Colonic mucosa (tissue), 4 donors: ENCODE measurements around the gene PIRT. TPM values are rescaled to one million over a fixed set of nuclear protein-coding genes. Genes with fewer than 3 reads are reported as not detected.

Experiments used
- DNase-seq: peaks from one replicate; pipeline ENCODE4 v3.0.0-alpha.2; 2020
- H3K27ac ChIP-seq: fragments of 200-600 bp; one replicate; pipeline ENCODE4 v1.8.0; 2021
- H3K27me3 ChIP-seq: fragments of 200-600 bp; one replicate; pipeline ENCODE4 v1.8.0; 2021
- H3K36me3 ChIP-seq: fragments of 200-600 bp; one replicate; pipeline ENCODE4 v1.8.0; 2021
- H3K4me1 ChIP-seq: fragments of 200-600 bp; one replicate; pipeline ENCODE4 v1.8.0; 2021; ENCODE audit warnings: mild to moderate bottlenecking
- H3K4me3 ChIP-seq: fragments of 200-600 bp; one replicate; pipeline ENCODE4 v1.8.0; 2021
- H3K9ac ChIP-seq, 2 donors: one replicate each; pipeline ENCODE4 v1.7.0; 2013; ENCODE audit warnings: control low read depth in 2 of 2, low read depth in 2 of 2, low read length in 2 of 2
- H3K9me3 ChIP-seq: fragments of 200-600 bp; one replicate; pipeline ENCODE4 v1.8.0; 2021
- CTCF ChIP-seq: fragments of 200-600 bp; IDR thresholded peaks from one replicate; pipeline ENCODE4 v1.8.0; 2022; ENCODE audit warnings: antibody characterized with exemption, mild to moderate bottlenecking
- intact Hi-C: fragments of 100-400 bp; cut with DNase I; formaldehyde crosslinking; loops from one replicate; pipeline ENCODE4 v1.14.1; 2022
- total RNA-seq, 2 donors: library from RNA; stranded (reverse); fragmentation: NEBNext Ultra II Directional in 1 of 2; extraction: Animal tissue kit (Norgen Biotek cat#: 25700) in 1 of 2; gene quantifications; one replicate each; pipeline ENCODE4 v1.2.1, GENCODE V29; 2021
- donor health status: healthy.
- donor health status: DM: no; HTN: no; CAD: no.
- donor health status: DM: no; HTN: no; CAD: no.

The PIRT gene
- total RNA-seq, 2 donors from 2014 or later, result 0.40 to 1.5 TPM

GRCh38 chr17:10845388-10845751, 7.5 kb upstream of the PIRT start:
- H3K9me3 ChIP-seq, result no peaks in the 10 kb centered on the region
- intact Hi-C loops, result loop anchor here (1.0 to 5.0 kb wide), 3 partner anchors 78 to 198 kb away; no protein-coding TSS in a partner anchor
- H3K27me3 ChIP-seq, result no peaks in the 10 kb centered on the region
- DNase-seq, result no peak
- no peak overlapping the region for H3K4me3 ChIP-seq
- no peak for TF ChIP-seq CTCF
- no peaks in the 10 kb centered on the region for H3K36me3 ChIP-seq
- H3K4me1 ChIP-seq, result no peaks in the 10 kb centered on the region
- H3K9ac ChIP-seq, result peak overlapping the region in 1 of 2 donors; percentile 94
- H3K27ac ChIP-seq, result no peak overlapping the region

GRCh38 chr17:10844621-10845387, 6.9 kb upstream of the PIRT start:
- H3K27me3 ChIP-seq, result no peaks in the 10 kb centered on the region
- peak; percentile 90 for DNase-seq
- peak overlapping the region; percentile 72 to 94 for H3K9ac ChIP-seq
- peak overlapping the region; percentile 38 for H3K4me3 ChIP-seq
- no peaks in the 10 kb centered on the region for H3K36me3 ChIP-seq
- TF ChIP-seq CTCF, result peak; percentile 96
- intact Hi-C loops, result loop anchor here (1.0 to 5.0 kb wide), 3 partner anchors 78 to 198 kb away; no protein-coding TSS in a partner anchor
- peak overlapping the region; percentile 85 for H3K27ac ChIP-seq
- no peaks in the 10 kb centered on the region for H3K4me1 ChIP-seq
- H3K9me3 ChIP-seq, result no peaks in the 10 kb centered on the region

- Histone ChIP-seq H3K27ac (peak overlapping the region; percentile 85), H3K36me3 (no peaks in the 10 kb centered on the region), H3K9ac (peak overlapping the region; percentile 72 to 94), H3K27me3 (no peaks in the 10 kb centered on the region), H3K4me3 (peak overlapping the region; percentile 38), H3K9me3 (no peaks in the 10 kb centered on the region), H3K4me1 (no peaks in the 10 kb centered on the region)
- intact Hi-C loops, result no loop called here
- no peak for TF ChIP-seq CTCF
- peak; percentile 62 for DNase-seq
Measured at GRCh38 chr17:10843811-10844210, 5.9 kb upstream of the PIRT start.

- Histone ChIP-seq H3K27ac (no peak overlapping the region), H3K27me3 (no peaks in the 10 kb centered on the region), H3K36me3 (no peaks in the 10 kb centered on the region), H3K9me3 (no peaks in the 10 kb centered on the region), H3K9ac (no peak overlapping the region), H3K4me3 (no peak overlapping the region), H3K4me1 (no peaks in the 10 kb centered on the region)
- DNase-seq, result no peak
- no peak for TF ChIP-seq CTCF
- intact Hi-C loops, result no loop called here
Measured at GRCh38 chr17:10842658-10843057, 4.8 kb upstream of the PIRT start.

- H3K4me3 ChIP-seq, result no peak overlapping the region
Measured at GRCh38 chr17:10838682-10839081, 795 bp upstream of the PIRT start.

More at GRCh38 chr17:10838682-10839081, 795 bp upstream of the PIRT start:
- no peak for TF ChIP-seq CTCF
- H3K4me1 ChIP-seq, result no peaks in the 10 kb centered on the region
- H3K9ac ChIP-seq, result no peak overlapping the region
- H3K9me3 ChIP-seq, result no peaks in the 10 kb centered on the region
- DNase-seq, result no peak
- no peaks in the 10 kb centered on the region for H3K27me3 ChIP-seq
- intact Hi-C loops, result no loop called here
- H3K27ac ChIP-seq, result no peak overlapping the region
- H3K36me3 ChIP-seq, result no peaks in the 10 kb centered on the region
